Upper lobe of left lung (tissue), 6 donors: ENCODE measurements around the gene HCST. TPM values are rescaled to one million over a fixed set of nuclear protein-coding genes. Genes with fewer than 3 reads are reported as not detected.

Experiments used
- ATAC-seq, 2 donors: fragments of 200-7000 bp; cut with Tn5 transposase; one replicate each; pipeline ENCODE4 v1.9.1; 2022; ENCODE audit warnings: mild to moderate bottlenecking in 2 of 2, moderate library complexity in 2 of 2; ENCODE audit not compliant: low FRiP score in 2 of 2
- DNase-seq, 2 donors: peaks; one replicate each; pipeline ENCODE4 v3.0.0-alpha.2; 2019 to 2020
- H3K27ac ChIP-seq, 4 donors: fragments of 200-600 bp; sonication (generic); one replicate each; pipeline ENCODE4 v1.5.1; 2016 to 2019
- H3K27me3 ChIP-seq, 4 donors: fragments of 200-600 bp; sonication (generic); one replicate each; pipeline ENCODE4 v1.5.1; 2017 to 2019
- H3K36me3 ChIP-seq, 4 donors: fragments of 200-600 bp; sonication (generic); one replicate each; pipeline ENCODE4 v1.5.1; 2016 to 2019
- H3K4me1 ChIP-seq, 4 donors: fragments of 200-600 bp; sonication (generic); one replicate each; pipeline ENCODE4 v1.5.1; 2018 to 2019
- H3K4me3 ChIP-seq, 4 donors: fragments of 200-600 bp; sonication (generic); one replicate each; pipeline ENCODE4 v1.5.1; 2017 to 2019; ENCODE audit warnings: mild to moderate bottlenecking in 2 of 4, moderate library complexity in 1 of 4
- H3K9me3 ChIP-seq, 4 donors: fragments of 200-600 bp; sonication (generic); one replicate each; pipeline ENCODE4 v1.5.1; 2018 to 2019
- CTCF ChIP-seq, 6 experiments: fragments of 450-650 bp in 4 of 6; fragments of 200-600 bp in 2 of 6; sonication (generic) in 2 of 6; IDR thresholded peaks; one replicate each; pipeline ENCODE4 v1.5.1; 2016 to 2019; ENCODE audit warnings: antibody characterized with exemption in 6 of 6
- EP300 ChIP-seq, 4 donors: sonication (generic); formaldehyde crosslinking; IDR thresholded peaks; one replicate each; pipeline ENCODE4 v1.5.1; 2017; ENCODE audit warnings: antibody characterized with exemption in 4 of 4, control low read depth in 2 of 4
- POLR2A ChIP-seq, 4 donors: fragments of 450-650 bp; IDR thresholded peaks; one replicate each; pipeline ENCODE4 v1.5.1; 2016 to 2017; ENCODE audit warnings: antibody characterized with exemption in 4 of 4, mild to moderate bottlenecking in 2 of 4
- POLR2AphosphoS5 ChIP-seq, 2 donors: sonication (generic); formaldehyde crosslinking; IDR thresholded peaks; one replicate each; pipeline ENCODE4 v1.5.1; 2017; ENCODE audit warnings: antibody characterized with exemption in 2 of 2
- WGBS, 2 donors: methylation state at CpG; one replicate each; pipeline ENCODE4 v1.1.5; 2017 to 2018; 5-methylcytosine and 5-hydroxymethylcytosine counted together
- total RNA-seq, 6 donors: library from RNA; depleted of rRNA in 4 of 6; stranded (reverse); fragments of >200 nt in 4 of 6; gene quantifications; one replicate each; pipeline versions ENCODE4 v1.1.0 to v1.2.1, GENCODE V29; 2016 to 2021
- donor health status: DM: no; HTN: no; CAD: no; lungs with moderate emphysema.
- donor health status: DM: no; HTN: yes; CAD: no; lungs with severe emphysema.

Gene HCST
- total RNA-seq, 6 donors from 2014 or later: 10.2 to 40.8 (median 19.9) TPM; not detected in 1

- ATAC-seq (no peak), DNase-seq (no peak)
- Histone ChIP-seq H3K4me3 (no peak overlapping the region), H3K27me3 (no peaks in the 10 kb centered on the region), H3K27ac (no peak overlapping the region), H3K36me3 (no peaks in the 10 kb centered on the region), H3K4me1 (no peaks in the 10 kb centered on the region), H3K9me3 (no peaks in the 10 kb centered on the region)
- TF ChIP-seq EP300 (IDR thresholded peaks at IDR 0.05): no peak
- TF ChIP-seq POLR2A (IDR thresholded peaks at IDR 0.05): no peak
- TF ChIP-seq POLR2AphosphoS5 (IDR thresholded peaks at IDR 0.05): no peak
- TF ChIP-seq CTCF (IDR thresholded peaks at IDR 0.05): no peak
- WGBS, 2 donors: 85 to 86% methylated on average over 11 of the region's 11 CpGs
These were observed 17.0 kb downstream of the HCST start for GRCh38 chr19:35919306-35919705.

GRCh38 chr19:35921012-35921411 is 18.7 kb downstream of the HCST start:
- H3K4me3 ChIP-seq: no peak overlapping the region
- no peaks in the 10 kb centered on the region for H3K4me1 ChIP-seq
- DNase-seq: no peak
- peaks cover 0 to 7% (median 3%) of the 10 kb centered on the region in 4 donors for H3K9me3 ChIP-seq
- TF ChIP-seq CTCF (IDR thresholded peaks at IDR 0.05) (no peak), EP300 (IDR thresholded peaks at IDR 0.05) (no peak), POLR2A (IDR thresholded peaks at IDR 0.05) (no peak), POLR2AphosphoS5 (IDR thresholded peaks at IDR 0.05) (no peak)
- no peak for ATAC-seq
- 79 to 84% methylated on average over 6 of the region's 6 CpGs for WGBS, 2 donors
- no peak overlapping the region for H3K27ac ChIP-seq
- no peaks in the 10 kb centered on the region for H3K27me3 ChIP-seq
- no peaks in the 10 kb centered on the region for H3K36me3 ChIP-seq

- H3K4me3 ChIP-seq: no peak overlapping the region
- TF ChIP-seq CTCF (IDR thresholded peaks at IDR 0.05) (no peak), POLR2A (IDR thresholded peaks at IDR 0.05) (no peak), POLR2AphosphoS5 (IDR thresholded peaks at IDR 0.05) (no peak), EP300 (IDR thresholded peaks at IDR 0.05) (no peak)
- no peaks in the 10 kb centered on the region for H3K27me3 ChIP-seq
- 82 to 88% methylated on average over 3 of the region's 3 CpGs for WGBS, 2 donors
- ATAC-seq: no peak
- DNase-seq: no peak
- no peaks in the 10 kb centered on the region for H3K36me3 ChIP-seq
- H3K27ac ChIP-seq: no peak overlapping the region
- peaks cover 0 to 11% (median 6%) of the 10 kb centered on the region in 4 donors for H3K4me1 ChIP-seq
- peaks cover 0 to 7% (median 3%) of the 10 kb centered on the region in 4 donors for H3K9me3 ChIP-seq
These were observed 23.2 kb downstream of the HCST start for GRCh38 chr19:35925501-35925900.

- no peak for ATAC-seq
- H3K27me3 ChIP-seq: no peaks in the 10 kb centered on the region
- no peak for DNase-seq
- 76 to 81% methylated on average over 5 of the region's 5 CpGs for WGBS, 2 donors
- H3K36me3 ChIP-seq: no peaks in the 10 kb centered on the region
- no peak overlapping the region for H3K4me3 ChIP-seq
- H3K27ac ChIP-seq: no peak overlapping the region
- no peak for TF ChIP-seq EP300 (IDR thresholded peaks at IDR 0.05)
- TF ChIP-seq POLR2A (IDR thresholded peaks at IDR 0.05): no peak
- TF ChIP-seq CTCF (IDR thresholded peaks at IDR 0.05): no peak
- no peak for TF ChIP-seq POLR2AphosphoS5 (IDR thresholded peaks at IDR 0.05)
- peaks cover 0 to 7% (median 3%) of the 10 kb centered on the region in 4 donors for H3K9me3 ChIP-seq
- H3K4me1 ChIP-seq: peaks cover 6 to 24% (median 12%) of the 10 kb centered on the region in 4 donors
These were observed 26.2 kb downstream of the HCST start for GRCh38 chr19:35928507-35928906.

- no peaks in the 10 kb centered on the region for H3K36me3 ChIP-seq
- H3K4me3 ChIP-seq: no peak overlapping the region
- no peak for TF ChIP-seq POLR2A (IDR thresholded peaks at IDR 0.05)
- no peak for TF ChIP-seq CTCF (IDR thresholded peaks at IDR 0.05)
- TF ChIP-seq POLR2AphosphoS5 (IDR thresholded peaks at IDR 0.05): no peak
- H3K27me3 ChIP-seq: no peaks in the 10 kb centered on the region
- peaks cover 0 to 7% (median 3%) of the 10 kb centered on the region in 4 donors for H3K9me3 ChIP-seq
- DNase-seq: no peak
- H3K4me1 ChIP-seq: peaks cover 6 to 24% (median 12%) of the 10 kb centered on the region in 4 donors
- H3K27ac ChIP-seq: peak overlapping the region; percentile 19 to 85 (median 78)
- ATAC-seq: no peak
- 47 to 48% methylated on average over 2 of the region's 2 CpGs for WGBS, 2 donors
These were observed 27.5 kb downstream of the HCST start for GRCh38 chr19:35929876-35930275.
